ENCODE results near the gene TOPORS.
A peak's percentile ranks its signal among the peaks of the same experiment; 100 is the strongest.

TOPORS gene

DNA sequence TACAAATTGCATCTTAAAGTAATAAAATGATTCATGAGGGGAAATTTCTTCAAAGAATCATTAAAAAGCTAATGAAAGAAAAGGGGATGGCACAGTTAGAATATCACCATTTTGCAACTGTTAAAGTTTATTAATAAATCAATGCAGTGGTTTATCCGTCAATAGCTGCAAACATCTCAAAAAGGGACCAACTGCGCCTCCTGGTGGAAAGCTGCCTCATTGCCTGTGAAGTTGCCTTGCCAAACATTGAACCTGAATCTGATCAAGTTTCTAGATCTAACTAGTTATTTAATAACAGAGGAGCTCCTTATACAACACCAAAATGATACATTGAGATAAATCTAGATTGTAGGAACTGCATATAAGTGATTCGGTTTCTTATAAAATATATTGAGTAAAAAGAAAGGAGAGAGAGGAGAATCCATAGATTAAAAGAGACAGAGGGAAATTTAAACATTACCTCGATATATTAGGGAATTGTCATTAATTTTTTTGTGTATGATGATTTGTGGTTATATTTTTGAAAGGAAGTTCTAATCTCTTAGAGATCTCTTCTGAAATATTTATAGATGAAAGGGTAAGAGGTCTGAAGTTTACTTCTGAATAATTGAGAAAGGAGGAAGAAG lies 27.4 kb upstream of the TOPORS start:
- peaks cover 23% of the 10 kb centered on the region for H3K27me3 ChIP-seq
- TF ChIP-seq, protein P1, sequence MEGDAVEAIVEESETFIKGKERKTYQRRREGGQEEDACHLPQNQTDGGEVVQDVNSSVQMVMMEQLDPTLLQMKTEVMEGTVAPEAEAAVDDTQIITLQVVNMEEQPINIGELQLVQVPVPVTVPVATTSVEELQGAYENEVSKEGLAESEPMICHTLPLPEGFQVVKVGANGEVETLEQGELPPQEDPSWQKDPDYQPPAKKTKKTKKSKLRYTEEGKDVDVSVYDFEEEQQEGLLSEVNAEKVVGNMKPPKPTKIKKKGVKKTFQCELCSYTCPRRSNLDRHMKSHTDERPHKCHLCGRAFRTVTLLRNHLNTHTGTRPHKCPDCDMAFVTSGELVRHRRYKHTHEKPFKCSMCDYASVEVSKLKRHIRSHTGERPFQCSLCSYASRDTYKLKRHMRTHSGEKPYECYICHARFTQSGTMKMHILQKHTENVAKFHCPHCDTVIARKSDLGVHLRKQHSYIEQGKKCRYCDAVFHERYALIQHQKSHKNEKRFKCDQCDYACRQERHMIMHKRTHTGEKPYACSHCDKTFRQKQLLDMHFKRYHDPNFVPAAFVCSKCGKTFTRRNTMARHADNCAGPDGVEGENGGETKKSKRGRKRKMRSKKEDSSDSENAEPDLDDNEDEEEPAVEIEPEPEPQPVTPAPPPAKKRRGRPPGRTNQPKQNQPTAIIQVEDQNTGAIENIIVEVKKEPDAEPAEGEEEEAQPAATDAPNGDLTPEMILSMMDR (IDR thresholded peaks at IDR 0.05; ENCODE audit: low read depth, low read length), result peak; percentile 97
- peak; percentile 73 for DNase-seq

GRCh38 chr9:32578976-32579375 lies 26.6 kb upstream of the TOPORS start:
- no peak for DNase-seq
- Histone ChIP-seq H3K9me3 (no peaks in the 10 kb centered on the region), H3K4me3 (ENCODE audit: low read depth, low read length) (no peak overlapping the region), H3K36me3 (no peaks in the 10 kb centered on the region), H3K4me1 (no peaks in the 10 kb centered on the region), H3K27me3 (peaks cover 23% of the 10 kb centered on the region)
- TF ChIP-seq, protein P1 (IDR thresholded peaks at IDR 0.05; ENCODE audit: low read depth, low read length), result no peak

More for the DNA sequence above, 27.4 kb upstream of the TOPORS start:
- H3K4me3 ChIP-seq (ENCODE audit: low read depth, low read length), result no peak overlapping the region
- no peaks in the 10 kb centered on the region for H3K4me1 ChIP-seq
- no peaks in the 10 kb centered on the region for H3K36me3 ChIP-seq
- no peaks in the 10 kb centered on the region for H3K9me3 ChIP-seq

- H3K9me3 ChIP-seq, result no peaks in the 10 kb centered on the region
- H3K27me3 ChIP-seq, result peaks cover 23% of the 10 kb centered on the region
- TF ChIP-seq, protein P1 (IDR thresholded peaks at IDR 0.05; ENCODE audit: low read depth, low read length), result no peak
- DNase-seq, result no peak
- H3K36me3 ChIP-seq, result no peaks in the 10 kb centered on the region
- H3K4me3 ChIP-seq (ENCODE audit: low read depth, low read length), result no peak overlapping the region
- H3K4me1 ChIP-seq, result no peaks in the 10 kb centered on the region
These were observed 24.9 kb upstream of the TOPORS start for GRCh38 chr9:32577316-32577715.

DNA sequence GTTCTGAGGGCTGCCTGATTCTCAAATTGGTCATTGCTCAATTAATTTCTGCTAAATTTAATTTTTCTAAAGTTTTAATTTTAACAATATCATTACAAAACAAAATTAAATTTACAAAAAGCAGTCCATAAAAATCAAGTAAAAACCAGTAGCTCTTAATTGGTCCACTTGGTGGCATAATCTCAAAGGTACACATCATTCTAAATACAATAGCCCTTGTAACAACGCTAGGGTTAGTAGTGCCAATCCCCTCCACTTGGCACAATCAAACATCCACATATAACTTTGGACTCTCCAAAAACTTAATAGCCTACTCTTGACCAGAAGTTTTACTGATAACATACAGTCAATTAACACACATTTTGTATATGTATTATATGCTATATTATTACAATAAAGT lies 22.5 kb upstream of the TOPORS start:
- Histone ChIP-seq H3K4me3 (ENCODE audit: low read depth, low read length) (no peak overlapping the region), H3K4me1 (peaks cover 3% of the 10 kb centered on the region; the same call in 1 of the 2 replicates), H3K36me3 (no peaks in the 10 kb centered on the region), H3K9me3 (no peaks in the 10 kb centered on the region), H3K27me3 (peaks cover 23% of the 10 kb centered on the region)
- TF ChIP-seq, protein P1 (IDR thresholded peaks at IDR 0.05; ENCODE audit: low read depth, low read length), result no peak
- no peak for DNase-seq

DNA sequence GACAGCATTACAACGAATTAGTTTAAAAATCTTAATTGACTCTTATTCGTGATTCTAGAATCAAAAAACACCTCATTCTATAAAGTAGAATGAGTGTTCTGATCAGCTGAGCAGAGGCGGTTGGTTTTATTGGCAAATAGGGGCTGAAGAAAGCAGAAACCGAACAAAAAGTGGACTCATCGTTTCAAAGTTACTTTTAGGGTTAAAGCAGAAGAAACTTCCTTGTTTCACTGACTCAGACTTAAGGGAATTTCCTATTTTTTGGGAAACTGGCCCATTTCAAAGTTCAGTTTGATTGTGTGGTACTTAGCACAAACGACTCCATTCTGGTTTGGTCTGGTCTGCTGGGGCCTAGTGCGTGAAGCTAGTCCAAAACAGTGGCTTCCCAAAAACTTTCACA lies 21.4 kb upstream of the TOPORS start:
- TF ChIP-seq, protein P1 (IDR thresholded peaks at IDR 0.05; ENCODE audit: low read depth, low read length), result no peak
- H3K9me3 ChIP-seq, result no peaks in the 10 kb centered on the region
- H3K4me3 ChIP-seq (ENCODE audit: low read depth, low read length), result no peak overlapping the region
- 0 out of 2 replicates have a peak, but pooled peaks cover 3% of the 10 kb centered on the region for H3K36me3 ChIP-seq
- H3K27me3 ChIP-seq, result peaks cover 17% of the 10 kb centered on the region; the same call in 1 of the 2 replicates
- no peak for DNase-seq
- peaks cover 3% of the 10 kb centered on the region; the same call in 1 of the 2 replicates for H3K4me1 ChIP-seq

DNA sequence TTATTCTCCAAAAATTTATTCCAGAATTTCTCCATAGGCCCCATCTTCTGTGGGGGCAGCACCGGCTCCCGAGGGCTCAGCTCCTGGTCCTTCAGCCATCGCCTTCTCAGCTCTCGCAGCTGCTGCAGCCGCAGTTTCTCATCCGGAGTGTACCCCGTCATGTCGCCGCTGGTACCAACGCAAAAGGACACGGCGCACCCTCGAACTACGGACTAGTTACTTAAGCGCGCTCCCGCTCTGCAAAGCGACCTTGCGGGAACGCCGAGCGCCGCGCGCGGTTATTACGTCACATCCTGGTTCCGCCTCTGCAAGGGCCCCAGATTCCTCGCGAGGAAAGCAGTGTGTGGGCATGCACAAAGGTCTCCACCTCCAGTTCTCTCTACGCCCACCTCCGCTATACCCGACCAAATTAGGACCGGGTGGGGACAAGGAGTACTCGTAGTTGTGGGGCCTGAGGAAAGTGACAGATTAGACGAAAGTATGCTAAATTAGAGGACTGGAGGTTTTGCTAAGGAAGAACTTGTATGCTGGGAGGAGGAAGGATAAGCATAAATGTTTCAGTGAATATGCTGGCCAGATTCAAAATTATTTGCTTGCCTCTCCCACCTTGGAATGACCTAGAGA lies 20.6 kb upstream of the TOPORS start, which contains the start of gene NDUFB6:
Gene NDUFB6 (minus strand): TSS at position 260 of the 624 bp plus-strand sequence. CDS start 99 bp downstream, at position 161.
- no peaks in the 10 kb centered on the region for H3K9me3 ChIP-seq
- peak within 1 kb of the TSS; percentile 100 for H3K4me3 ChIP-seq (ENCODE audit: low read depth, low read length)
- 0 out of 2 replicates have a peak, but pooled peaks cover 4% of the 10 kb centered on the region for H3K36me3 ChIP-seq
- DNase-seq, result peak; percentile 92
- H3K27me3 ChIP-seq, result peaks cover 9% of the 10 kb centered on the region; the same call in 1 of the 2 replicates
- H3K4me1 ChIP-seq, result peaks cover 3% of the 10 kb centered on the region; the same call in 1 of the 2 replicates
- TF ChIP-seq, protein P1 (IDR thresholded peaks at IDR 0.05; ENCODE audit: low read depth, low read length), result no peak

All from BE2C (cell line).